Neural crest cell (in vitro differentiated cells): ENCODE measurements around the gene SNRNP48. TPM values are rescaled to one million over a fixed set of nuclear protein-coding genes. Genes with fewer than 3 reads are reported as not detected.

Experiments used
- DNase-seq: peaks from one replicate; pipeline ENCODE4 v3.0.0; 2021; ENCODE audit warnings: low read depth, mixed read lengths, low spot score
- H3K27ac Mint-ChIP-seq: one replicate; pipeline ENCODE4 v1.8.0; 2021; ENCODE audit warnings: mild to moderate bottlenecking, mixed read lengths; ENCODE audit not compliant: unreplicated experiment
- H3K27me3 Mint-ChIP-seq: 2 replicates; pipeline ENCODE4 v1.8.0; 2021; ENCODE audit warnings: low read depth, mild to moderate bottlenecking, mixed read lengths
- H3K36me3 Mint-ChIP-seq: 2 replicates; pipeline ENCODE4 v1.8.0; 2021; ENCODE audit warnings: low read depth, mild to moderate bottlenecking, mixed read lengths
- H3K4me1 Mint-ChIP-seq: 2 replicates; pipeline ENCODE4 v1.8.0; 2021; ENCODE audit warnings: mixed read lengths
- H3K4me3 Mint-ChIP-seq: one replicate; pipeline ENCODE4 v1.8.0; 2021; ENCODE audit warnings: mild to moderate bottlenecking, mixed read lengths
- H3K9me3 Mint-ChIP-seq: 2 replicates; pipeline ENCODE4 v1.8.0; 2021; ENCODE audit warnings: mixed read lengths
- CTCF ChIP-seq: fragments of 200-600 bp; sonication (generic); conservative IDR thresholded peaks from 2 replicates; pipeline ENCODE4 v1.5.0; 2021; ENCODE audit warnings: antibody characterized with exemption, mild to moderate bottlenecking
- total RNA-seq: library from RNA; stranded (reverse); gene quantifications from 2 replicates; pipeline ENCODE4 v1.2.1, GENCODE V29; 2021

Gene SNRNP48
- total RNA-seq, 1 donor from 2014 or later, result 22.5 TPM

- H3K36me3 Mint-ChIP-seq, result no peaks in the 10 kb centered on the region
Measured at GRCh38 chr6:7546383-7546782, 43.6 kb upstream of the SNRNP48 start.

GRCh38 chr6:7546896-7547295 lies 43.1 kb upstream of the SNRNP48 start:
- Mint-ChIP-seq H3K27me3 (peaks cover 66% of the 10 kb centered on the region), H3K4me3 (no peak overlapping the region), H3K27ac (no peak overlapping the region), H3K9me3 (no peaks in the 10 kb centered on the region), H3K36me3 (no peaks in the 10 kb centered on the region), H3K4me1 (peaks cover 9% of the 10 kb centered on the region)
- TF ChIP-seq CTCF, result no peak
- no peak for DNase-seq

More at GRCh38 chr6:7546383-7546782, 43.6 kb upstream of the SNRNP48 start:
- TF ChIP-seq CTCF, result no peak
- no peak overlapping the region for H3K4me3 Mint-ChIP-seq
- no peaks in the 10 kb centered on the region for H3K9me3 Mint-ChIP-seq
- H3K27ac Mint-ChIP-seq, result no peak overlapping the region
- DNase-seq, result no peak
- peaks cover 67% of the 10 kb centered on the region for H3K27me3 Mint-ChIP-seq
- H3K4me1 Mint-ChIP-seq, result peaks cover 9% of the 10 kb centered on the region

DNA sequence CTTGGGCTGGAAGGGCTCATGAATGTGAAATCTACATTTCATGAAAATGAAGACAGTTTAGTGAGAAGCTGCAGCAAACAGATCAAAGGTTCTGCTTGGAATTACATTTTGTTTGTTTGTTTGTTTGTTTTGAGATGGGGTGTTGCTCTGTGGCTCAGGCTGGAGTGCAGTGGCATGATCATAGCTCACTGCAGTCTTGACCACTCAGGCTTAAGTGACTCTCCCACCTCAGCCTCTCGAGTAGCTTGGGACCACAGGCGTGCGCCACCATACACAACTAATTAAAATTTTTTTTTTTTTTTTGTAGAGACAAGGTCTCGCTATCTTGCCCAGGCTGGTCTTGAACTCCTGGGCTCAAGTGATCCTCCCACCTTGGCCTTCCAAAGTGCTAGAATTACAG lies 42.7 kb upstream of the SNRNP48 start:
- H3K9me3 Mint-ChIP-seq, result no peaks in the 10 kb centered on the region
- H3K4me1 Mint-ChIP-seq, result peaks cover 9% of the 10 kb centered on the region
- H3K27ac Mint-ChIP-seq, result no peak overlapping the region
- H3K36me3 Mint-ChIP-seq, result no peaks in the 10 kb centered on the region
- TF ChIP-seq CTCF, result no peak
- H3K4me3 Mint-ChIP-seq, result no peak overlapping the region
- DNase-seq, result no peak
- peaks cover 63% of the 10 kb centered on the region for H3K27me3 Mint-ChIP-seq

DNA sequence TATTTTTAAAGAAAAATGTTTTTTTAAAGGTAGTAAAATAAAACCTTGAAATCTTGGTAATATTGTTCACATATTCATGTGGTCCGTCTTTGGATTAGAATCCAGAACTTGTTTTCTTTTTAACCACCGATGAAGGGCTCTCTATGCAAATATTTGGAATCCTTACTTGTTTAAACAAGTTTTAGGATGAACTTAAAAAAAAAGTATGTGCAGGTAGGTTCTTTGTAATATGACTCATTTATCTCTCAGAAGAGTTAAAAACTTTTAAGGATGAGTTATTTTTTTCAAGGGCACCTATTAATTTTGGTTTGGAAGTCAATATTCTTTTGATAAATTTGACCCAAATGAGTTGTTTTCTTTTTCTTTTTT lies 39.6 kb upstream of the SNRNP48 start:
- Mint-ChIP-seq H3K4me1 (no peaks in the 10 kb centered on the region), H3K9me3 (no peaks in the 10 kb centered on the region), H3K4me3 (no peak overlapping the region), H3K27ac (no peak overlapping the region), H3K27me3 (peaks cover 33% of the 10 kb centered on the region), H3K36me3 (no peaks in the 10 kb centered on the region)
- no peak for DNase-seq
- TF ChIP-seq CTCF, result no peak

- no peak for TF ChIP-seq CTCF
- no peak overlapping the region for H3K27ac Mint-ChIP-seq
- H3K36me3 Mint-ChIP-seq, result no peaks in the 10 kb centered on the region
- no peak overlapping the region for H3K4me3 Mint-ChIP-seq
- H3K4me1 Mint-ChIP-seq, result no peaks in the 10 kb centered on the region
- peaks cover 3% of the 10 kb centered on the region for H3K27me3 Mint-ChIP-seq
- DNase-seq, result no peak
- H3K9me3 Mint-ChIP-seq, result no peaks in the 10 kb centered on the region
Measured at GRCh38 chr6:7554533-7555275, 35.3 kb upstream of the SNRNP48 start.
